MM.1S (cell line): ENCODE data around the gene TRAF3IP1.

Experiments
- DNase-seq: peaks from one replicate; pipeline ENCODE4 v3.0.0-alpha.2; 2015
- H2AFZ ChIP-seq: fragments of 300-600 bp; sonication (generic); 2 replicates; pipeline ENCODE4 v1.6.0; 2016; ENCODE audit warnings: antibody characterized with exemption, low read length
- H3F3A ChIP-seq: fragments of 300-600 bp; sonication (generic); 2 replicates; pipeline ENCODE4 v1.6.1; 2016; ENCODE audit warnings: mild to moderate bottlenecking, antibody characterized with exemption, low read length, moderate library complexity, mixed read lengths; ENCODE audit not compliant: insufficient read depth
- H3K27ac ChIP-seq: fragments of 300-600 bp; sonication (generic); 2 replicates; pipeline ENCODE4 v1.5.1; 2016; ENCODE audit warnings: mild to moderate bottlenecking, low read length
- H3K27me3 ChIP-seq: fragments of 300-600 bp; sonication (generic); replicated peaks from 2 replicates; pipeline ENCODE4 v1.6.0; 2016; ENCODE audit warnings: low read length; ENCODE audit not compliant: insufficient read depth
- H3K36me3 ChIP-seq: fragments of 300-600 bp; sonication (generic); replicated peaks from 2 replicates; pipeline ENCODE4 v1.6.1; 2016; ENCODE audit warnings: mild to moderate bottlenecking, low read length, mixed read lengths; ENCODE audit not compliant: insufficient read depth
- H3K4me1 ChIP-seq: fragments of 300-600 bp; sonication (generic); 2 replicates; pipeline ENCODE4 v1.6.1; 2016; ENCODE audit warnings: low read length, mixed read lengths
- H3K4me2 ChIP-seq: fragments of 300-600 bp; sonication (generic); 2 replicates; pipeline ENCODE4 v1.6.0; 2016; ENCODE audit warnings: low read depth, low read length
- H3K4me3 ChIP-seq: fragments of 300-600 bp; sonication (generic); 2 replicates; pipeline ENCODE4 v1.5.1; 2016; ENCODE audit warnings: low read length, mixed read lengths
- H3K79me2 ChIP-seq: fragments of 300-600 bp; sonication (generic); 2 replicates; pipeline ENCODE4 v1.6.1; 2016; ENCODE audit warnings: mixed run types, low read length, mixed read lengths
- H3K9ac ChIP-seq: fragments of 300-600 bp; sonication (generic); 2 replicates; pipeline ENCODE4 v1.6.1; 2016; ENCODE audit warnings: low read length, mixed read lengths
- H3K9me2 ChIP-seq: fragments of 300-600 bp; sonication (generic); replicated peaks from 2 replicates; pipeline ENCODE4 v1.6.1; 2016; ENCODE audit warnings: mild to moderate bottlenecking, low read length, mixed read lengths; ENCODE audit not compliant: insufficient read depth
- H3K9me3 ChIP-seq: fragments of 300-600 bp; sonication (generic); replicated peaks from 2 replicates; pipeline ENCODE4 v1.6.1; 2016; ENCODE audit warnings: mild to moderate bottlenecking, low read length, mixed read lengths; ENCODE audit not compliant: insufficient read depth
- H4K20me1 ChIP-seq: fragments of 300-600 bp; sonication (generic); 2 replicates; pipeline ENCODE4 v1.6.1; 2016; ENCODE audit warnings: mild to moderate bottlenecking, low read length, moderate library complexity, mixed read lengths; ENCODE audit not compliant: insufficient read depth
- EZH2 ChIP-seq: fragments of 300-600 bp; sonication (generic); optimal IDR thresholded peaks from 2 replicates; pipeline ENCODE3; 2017; ENCODE audit warnings: low read depth, mild to moderate bottlenecking, antibody characterized with exemption, low read length, mixed read lengths
- EZH2phosphoT487 ChIP-seq: fragments of 300-600 bp; sonication (generic); IDR thresholded peaks from 2 replicates; pipeline ENCODE4 v1.6.1; 2018; ENCODE audit warnings: antibody characterized with exemption, low read length
- TF ChIP-seq, protein P1 (sequence below): fragments of 300-600 bp; sonication (generic); IDR thresholded peaks from 2 replicates; pipeline ENCODE4 v1.5.1; 2016; ENCODE audit warnings: antibody characterized with exemption, low read length, mixed read lengths

The TRAF3IP1 gene

DNA sequence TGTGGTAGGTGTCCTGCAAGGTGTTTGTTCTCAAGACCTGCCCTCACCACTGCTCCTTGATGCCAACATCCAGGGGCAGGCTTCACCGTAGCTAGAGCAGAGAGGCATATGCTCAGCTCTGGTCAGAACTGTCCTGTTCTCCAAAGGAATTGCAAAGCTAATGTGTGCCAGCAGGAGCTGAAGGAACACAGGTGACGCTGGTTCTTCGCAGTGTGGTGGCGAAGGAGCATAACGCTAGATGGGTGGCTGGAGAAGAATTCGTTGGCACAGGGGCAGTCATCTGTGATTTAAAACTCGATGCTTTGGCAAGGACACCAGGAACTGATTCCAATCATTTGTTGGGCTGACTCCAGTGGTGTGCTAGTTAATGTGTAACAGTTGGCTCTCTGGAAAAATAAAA, 20.5 kb upstream of the TRAF3IP1 start:
- no peak overlapping the region for H3K27ac ChIP-seq

DNA sequence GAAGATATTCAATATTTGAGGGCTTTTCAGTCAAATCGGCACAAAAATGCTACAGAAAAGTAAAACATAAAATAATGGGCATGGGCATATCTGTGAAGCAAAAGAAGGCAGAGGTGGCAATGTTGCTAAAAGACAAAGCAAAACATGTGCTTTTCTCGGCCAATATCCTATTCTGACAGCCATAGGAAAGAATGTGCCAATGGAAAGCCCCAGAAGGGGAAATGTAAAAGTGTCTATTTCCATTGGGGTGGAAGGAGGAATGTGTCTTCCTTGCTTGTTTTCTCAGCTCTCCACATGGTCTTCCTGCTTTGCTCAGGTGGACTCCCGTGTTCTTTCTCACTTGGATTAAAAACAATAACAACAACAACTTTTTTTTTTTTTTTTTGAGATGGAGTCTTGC, 18.2 kb upstream of the TRAF3IP1 start:
- Histone ChIP-seq H3K36me3 (no peaks in the 10 kb centered on the region), H3K9me2 (no peaks in the 10 kb centered on the region), H3F3A (no peaks in the 10 kb centered on the region), H3K9me3 (no peaks in the 10 kb centered on the region), H3K27me3 (no peaks in the 10 kb centered on the region), H3K4me2 (no peak overlapping the region), H3K4me3 (no peak overlapping the region), H3K4me1 (no peaks in the 10 kb centered on the region), H2AFZ (no peak overlapping the region), H3K9ac (no peak overlapping the region), H4K20me1 (no peaks in the 10 kb centered on the region), H3K27ac (no peak overlapping the region), H3K79me2 (no peaks in the 10 kb centered on the region)
- TF ChIP-seq EZH2phosphoT487 (no peak), EZH2 (no peak)
- TF ChIP-seq, protein P1, sequence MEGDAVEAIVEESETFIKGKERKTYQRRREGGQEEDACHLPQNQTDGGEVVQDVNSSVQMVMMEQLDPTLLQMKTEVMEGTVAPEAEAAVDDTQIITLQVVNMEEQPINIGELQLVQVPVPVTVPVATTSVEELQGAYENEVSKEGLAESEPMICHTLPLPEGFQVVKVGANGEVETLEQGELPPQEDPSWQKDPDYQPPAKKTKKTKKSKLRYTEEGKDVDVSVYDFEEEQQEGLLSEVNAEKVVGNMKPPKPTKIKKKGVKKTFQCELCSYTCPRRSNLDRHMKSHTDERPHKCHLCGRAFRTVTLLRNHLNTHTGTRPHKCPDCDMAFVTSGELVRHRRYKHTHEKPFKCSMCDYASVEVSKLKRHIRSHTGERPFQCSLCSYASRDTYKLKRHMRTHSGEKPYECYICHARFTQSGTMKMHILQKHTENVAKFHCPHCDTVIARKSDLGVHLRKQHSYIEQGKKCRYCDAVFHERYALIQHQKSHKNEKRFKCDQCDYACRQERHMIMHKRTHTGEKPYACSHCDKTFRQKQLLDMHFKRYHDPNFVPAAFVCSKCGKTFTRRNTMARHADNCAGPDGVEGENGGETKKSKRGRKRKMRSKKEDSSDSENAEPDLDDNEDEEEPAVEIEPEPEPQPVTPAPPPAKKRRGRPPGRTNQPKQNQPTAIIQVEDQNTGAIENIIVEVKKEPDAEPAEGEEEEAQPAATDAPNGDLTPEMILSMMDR: no peak
- DNase-seq: no peak

More for the DNA sequence above, 20.5 kb upstream of the TRAF3IP1 start:
- no peak for DNase-seq
- no peak overlapping the region for H3K4me3 ChIP-seq
- H3K36me3 ChIP-seq: no peaks in the 10 kb centered on the region
- no peaks in the 10 kb centered on the region for H3K4me1 ChIP-seq
- H3K9me3 ChIP-seq: no peaks in the 10 kb centered on the region
- no peak overlapping the region for H3K9ac ChIP-seq
- no peaks in the 10 kb centered on the region for H3F3A ChIP-seq
- no peaks in the 10 kb centered on the region for H3K79me2 ChIP-seq
- no peak overlapping the region for H3K4me2 ChIP-seq
- no peaks in the 10 kb centered on the region for H3K9me2 ChIP-seq
- no peaks in the 10 kb centered on the region for H3K27me3 ChIP-seq
- TF ChIP-seq EZH2phosphoT487 (no peak), EZH2 (no peak)
- TF ChIP-seq, protein P1: no peak
- H4K20me1 ChIP-seq: no peaks in the 10 kb centered on the region
- H2AFZ ChIP-seq: no peak overlapping the region

- Histone ChIP-seq H3K4me1 (no peaks in the 10 kb centered on the region), H3K36me3 (no peaks in the 10 kb centered on the region), H2AFZ (no peak overlapping the region), H3K4me3 (no peak overlapping the region), H3K9me2 (no peaks in the 10 kb centered on the region), H3K9me3 (no peaks in the 10 kb centered on the region), H4K20me1 (no peaks in the 10 kb centered on the region), H3K27ac (no peak overlapping the region), H3F3A (no peaks in the 10 kb centered on the region), H3K27me3 (no peaks in the 10 kb centered on the region), H3K4me2 (no peak overlapping the region), H3K9ac (no peak overlapping the region), H3K79me2 (no peaks in the 10 kb centered on the region)
- TF ChIP-seq, protein P1: no peak
- TF ChIP-seq EZH2 (no peak), EZH2phosphoT487 (no peak)
- no peak for DNase-seq
Observed at GRCh38 chr2:238302751-238303150, 17.6 kb upstream of the TRAF3IP1 start.
